PC-9 (cell line): ENCODE results near the gene ECHDC1. TPM values are rescaled to one million over a fixed set of nuclear protein-coding genes. Genes with fewer than 3 reads are reported as not detected.
A peak's percentile ranks its signal among the peaks of the same experiment; 100 is the strongest.

Experiments used
- BruUV-seq: library from RNA; stranded (reverse); fragments of 400-500 nt; replicated peaks from 2 replicates; lab custom pipeline; 2021; lab: Mats Ljungman, UMichigan
- CTCF ChIA-PET: fragments of 300-600 bp; sonication (Branson Sonifier 250); formaldehyde crosslinking; loops from one replicate; lab custom pipeline; 2022; ENCODE audit warnings: antibody characterized with exemption; lab: Charles Lee
- POLR2A ChIA-PET: fragments of 300-600 bp; sonication (Branson Sonifier 250); formaldehyde crosslinking; loops from one replicate; lab custom pipeline; 2022; ENCODE audit warnings: antibody characterized with exemption; ENCODE audit not compliant: unreplicated experiment; lab: Charles Lee
- DNase-seq, 2 experiments: peaks; one replicate each; pipeline versions ENCODE4 v3.0.0 to v3.0.0-alpha.2; 2015 to 2022; ENCODE audit warnings: mixed read lengths in 1 of 2
- H2AFZ ChIP-seq: fragments of 200-600 bp; sonication (generic); 2 replicates; pipeline ENCODE4 v1.8.1; 2017; ENCODE audit warnings: antibody characterized with exemption
- H3F3A ChIP-seq: fragments of 200-600 bp; sonication (generic); 2 replicates; pipeline ENCODE4 v1.8.1; 2017; ENCODE audit warnings: antibody characterized with exemption, mild to moderate bottlenecking, low read depth; ENCODE audit not compliant: insufficient read depth
- H3K27ac ChIP-seq: fragments of 200-600 bp; sonication (generic); 2 replicates; pipeline ENCODE4 v1.6.1; 2016; ENCODE audit warnings: mixed run types
- H3K27me3 ChIP-seq: fragments of 200-600 bp; sonication (generic); 2 replicates; pipeline ENCODE4 v1.6.1; 2016; ENCODE audit warnings: low read depth, mixed run types; ENCODE audit not compliant: insufficient read depth
- H3K36me3 ChIP-seq: fragments of 200-600 bp; sonication (generic); 2 replicates; pipeline ENCODE4 v1.6.1; 2016; ENCODE audit warnings: low read depth, mixed run types
- H3K4me1 ChIP-seq: fragments of 200-600 bp; sonication (generic); replicated peaks from 2 replicates; pipeline ENCODE4 v1.6.1; 2016; ENCODE audit warnings: mixed run types; ENCODE audit not compliant: insufficient read depth
- H3K4me2 ChIP-seq: fragments of 200-600 bp; sonication (generic); 2 replicates; pipeline ENCODE4 v1.6.1; 2017; ENCODE audit warnings: mixed run types
- H3K4me3 ChIP-seq: fragments of 200-600 bp; sonication (generic); 2 replicates; pipeline ENCODE4 v1.6.1; 2016; ENCODE audit warnings: mixed run types
- H3K79me2 ChIP-seq: fragments of 200-600 bp; sonication (generic); 2 replicates; pipeline ENCODE4 v1.6.1; 2017; ENCODE audit warnings: low read depth, mixed run types
- H3K9me2 ChIP-seq: fragments of 200-600 bp; sonication (generic); 2 replicates; pipeline ENCODE4 v1.8.1; 2017; ENCODE audit warnings: mild to moderate bottlenecking; ENCODE audit not compliant: insufficient read depth
- H3K9me3 ChIP-seq: fragments of 200-600 bp; sonication (generic); 2 replicates; pipeline ENCODE4 v1.8.1; 2016; ENCODE audit warnings: low read depth; ENCODE audit not compliant: insufficient read depth
- H4K20me1 ChIP-seq: fragments of 200-600 bp; sonication (generic); 2 replicates; pipeline ENCODE4 v1.8.1; 2017; ENCODE audit not compliant: insufficient read depth
- CTCF ChIP-seq: fragments of 200-600 bp; sonication (generic); conservative IDR thresholded peaks from 2 replicates; pipeline ENCODE4 v1.6.1; 2017; ENCODE audit warnings: mixed run types, antibody characterized with exemption, mild to moderate bottlenecking, moderate library complexity
- EZH2 ChIP-seq: fragments of 200-600 bp; sonication (generic); IDR thresholded peaks from 2 replicates; pipeline ENCODE4 v1.8.0; 2017; ENCODE audit warnings: antibody characterized with exemption, low read depth
- intact Hi-C: fragments of 100-400 bp; cut with micrococcal nuclease; formaldehyde crosslinking; loops from one replicate; pipeline ENCODE4 v1.10.0; 2022; ENCODE audit not compliant: unreplicated experiment
- total RNA-seq: library from RNA; stranded (reverse); gene quantifications from 2 replicates; pipeline ENCODE4 v1.2.3, GENCODE V29; 2021

ECHDC1 gene
- total RNA-seq, 1 experiment from 2014 or later: 50.4 TPM

GRCh38 chr6:127347178-127347577 lies 3.8 kb upstream of the ECHDC1 start:
- CTCF ChIA-PET: no interaction called here
- no TSS peak for BruUV-seq
- Histone ChIP-seq H3F3A (peaks cover 18% of the 10 kb centered on the region), H3K79me2 (peaks cover 29% of the 10 kb centered on the region), H3K27me3 (no peaks in the 10 kb centered on the region), H2AFZ (no peak overlapping the region), H3K27ac (peak overlapping the region; percentile 61), H3K9me3 (no peaks in the 10 kb centered on the region), H3K4me3 (0 out of 2 replicates have a peak overlapping the region, but pooled peaks have one; percentile 1), H3K4me1 (peaks cover 46% of the 10 kb centered on the region), H3K36me3 (no peaks in the 10 kb centered on the region), H4K20me1 (no peaks in the 10 kb centered on the region), H3K9me2 (no peaks in the 10 kb centered on the region), H3K4me2 (peak overlapping the region; percentile 49)
- peak in 1 of 2 experiments; percentile 100 for DNase-seq
- intact Hi-C loops: loop anchor here (1.0 kb wide), 1 partner anchor 19 kb away; no protein-coding TSS in a partner anchor
- POLR2A ChIA-PET: no interaction called here
- TF ChIP-seq CTCF (no peak), EZH2 (no peak)

DNA sequence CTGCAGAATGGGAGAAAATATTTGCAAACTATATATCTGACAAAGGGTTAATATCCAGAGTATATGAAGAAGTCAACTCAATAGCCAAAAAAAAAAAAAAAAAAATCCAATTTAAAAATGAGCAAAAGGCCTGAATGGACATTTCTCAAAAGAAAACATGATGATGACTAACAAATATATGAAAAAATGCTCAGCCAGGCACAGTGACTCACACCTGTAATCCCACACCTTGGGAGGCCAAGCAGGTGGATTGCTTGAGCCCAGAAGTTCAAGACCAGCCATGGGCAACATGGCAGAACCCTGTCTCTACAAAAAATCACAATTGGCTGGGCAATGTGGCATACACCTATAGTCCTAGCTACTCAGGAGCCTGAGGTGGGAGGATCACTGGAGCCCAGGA lies 2.1 kb upstream of the ECHDC1 start:
- peaks cover 18% of the 10 kb centered on the region for H3F3A ChIP-seq
- no TSS peak for BruUV-seq
- no peaks in the 10 kb centered on the region for H3K27me3 ChIP-seq
- peak overlapping the region; percentile 61 for H3K27ac ChIP-seq
- H3K4me3 ChIP-seq: peak overlapping the region; percentile 0; the same call in 1 of the 2 replicates
- H4K20me1 ChIP-seq: no peaks in the 10 kb centered on the region
- TF ChIP-seq CTCF (no peak), EZH2 (no peak)
- H2AFZ ChIP-seq: no peak overlapping the region
- DNase-seq: peak; percentile 20 to 85
- CTCF ChIA-PET: no interaction called here
- no peaks in the 10 kb centered on the region for H3K9me3 ChIP-seq
- intact Hi-C loops: no loop called here
- peak overlapping the region; percentile 95 for H3K4me2 ChIP-seq
- no peaks in the 10 kb centered on the region for H3K36me3 ChIP-seq
- POLR2A ChIA-PET: no interaction called here
- H3K4me1 ChIP-seq: peaks cover 62% of the 10 kb centered on the region
- H3K79me2 ChIP-seq: peaks cover 46% of the 10 kb centered on the region
- no peaks in the 10 kb centered on the region for H3K9me2 ChIP-seq

GRCh38 chr6:127343809-127344659 lies 625 bp upstream of the ECHDC1 start:
- Histone ChIP-seq H3F3A (peaks cover 18% of the 10 kb centered on the region), H3K36me3 (no peaks in the 10 kb centered on the region), H2AFZ (peak overlapping the region; percentile 95), H3K4me2 (peak overlapping the region; percentile 95), H4K20me1 (no peaks in the 10 kb centered on the region; the same call in 1 of the 2 replicates), H3K9me2 (no peaks in the 10 kb centered on the region), H3K4me1 (peaks cover 75% of the 10 kb centered on the region), H3K9me3 (no peaks in the 10 kb centered on the region), H3K27ac (peak overlapping the region; percentile 77), H3K27me3 (no peaks in the 10 kb centered on the region), H3K79me2 (peaks cover 60% of the 10 kb centered on the region), H3K4me3 (peak overlapping the region; percentile 90)
- intact Hi-C loops: loop anchor here (1.0 kb wide), 1 partner anchor 77 kb away; no protein-coding TSS in a partner anchor
- no peak for DNase-seq
- POLR2A ChIA-PET: interaction anchor here (0.6 kb wide), 1 partner anchor 28 kb away, joined by 4 read pairs; no protein-coding TSS in a partner anchor
- TSS peak; percentile 75 for BruUV-seq
- TF ChIP-seq EZH2: no peak
- TF ChIP-seq CTCF: no peak
- CTCF ChIA-PET: no interaction called here
